ENCODE data around the gene TGM3. TPM values are rescaled to one million over a fixed set of nuclear protein-coding genes. Genes with fewer than 3 reads are reported as not detected.

TGM3 gene
- total and polyA plus RNA-seq, 4 donors = 0.41 to 1.5 (median 0.52) TPM

DNA sequence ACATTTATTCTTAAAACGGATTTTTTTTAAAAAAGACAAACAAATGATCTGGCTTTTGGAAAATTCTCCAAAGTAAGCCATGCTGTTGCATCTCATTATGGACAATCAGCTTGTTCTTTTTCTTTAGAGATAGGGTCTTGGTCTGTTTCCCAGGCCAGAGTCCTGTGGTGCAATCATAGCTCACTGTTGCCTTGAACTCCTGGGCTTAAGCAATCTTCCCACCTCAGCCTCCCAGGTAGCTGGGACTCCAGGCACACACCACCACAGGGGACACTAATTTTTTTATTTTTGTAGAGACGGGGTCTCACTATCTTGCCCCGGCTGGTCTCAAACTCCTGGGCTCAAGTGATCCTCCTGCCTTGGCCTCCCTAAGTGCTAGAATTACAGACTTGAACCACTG, 45.9 kb upstream of the TGM3 start:
- Histone ChIP-seq H3K27me3 (ENCODE audit: control insufficient read depth in 3 of 3, insufficient read depth in 3 of 3, low read length in 2 of 3) (no peaks in the 10 kb centered on the region), H3K36me3 (ENCODE audit: control insufficient read depth in 4 of 4, insufficient read depth in 4 of 4, low read length in 4 of 4) (no peaks in the 10 kb centered on the region), H3K9ac (ENCODE audit: insufficient read depth in 1 of 2, low read length in 2 of 2) (no peak overlapping the region), H3K27ac (ENCODE audit: low read depth in 1 of 2, low read length in 1 of 2) (no peak overlapping the region), H3K4me1 (ENCODE audit: control insufficient read depth in 5 of 5, insufficient read depth in 5 of 5, low read length in 5 of 5) (no peaks in the 10 kb centered on the region), H3K4me3 (no peak overlapping the region), H3K9me3 (ENCODE audit: control insufficient read depth in 4 of 4, insufficient read depth in 3 of 4, low read length in 3 of 4) (no peaks in the 10 kb centered on the region)
- WGBS, 2 donors = 81 to 91% methylated on average over 3 of the region's 3 CpGs
- TF ChIP-seq, protein P1, sequence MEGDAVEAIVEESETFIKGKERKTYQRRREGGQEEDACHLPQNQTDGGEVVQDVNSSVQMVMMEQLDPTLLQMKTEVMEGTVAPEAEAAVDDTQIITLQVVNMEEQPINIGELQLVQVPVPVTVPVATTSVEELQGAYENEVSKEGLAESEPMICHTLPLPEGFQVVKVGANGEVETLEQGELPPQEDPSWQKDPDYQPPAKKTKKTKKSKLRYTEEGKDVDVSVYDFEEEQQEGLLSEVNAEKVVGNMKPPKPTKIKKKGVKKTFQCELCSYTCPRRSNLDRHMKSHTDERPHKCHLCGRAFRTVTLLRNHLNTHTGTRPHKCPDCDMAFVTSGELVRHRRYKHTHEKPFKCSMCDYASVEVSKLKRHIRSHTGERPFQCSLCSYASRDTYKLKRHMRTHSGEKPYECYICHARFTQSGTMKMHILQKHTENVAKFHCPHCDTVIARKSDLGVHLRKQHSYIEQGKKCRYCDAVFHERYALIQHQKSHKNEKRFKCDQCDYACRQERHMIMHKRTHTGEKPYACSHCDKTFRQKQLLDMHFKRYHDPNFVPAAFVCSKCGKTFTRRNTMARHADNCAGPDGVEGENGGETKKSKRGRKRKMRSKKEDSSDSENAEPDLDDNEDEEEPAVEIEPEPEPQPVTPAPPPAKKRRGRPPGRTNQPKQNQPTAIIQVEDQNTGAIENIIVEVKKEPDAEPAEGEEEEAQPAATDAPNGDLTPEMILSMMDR (IDR thresholded peaks at IDR 0.05; ENCODE audit: control extremely low read depth, extremely low read depth) = no peak
- DNase-seq (no peak), ATAC-seq (ENCODE audit: insufficient read depth, low FRiP score) (no peak)

DNA sequence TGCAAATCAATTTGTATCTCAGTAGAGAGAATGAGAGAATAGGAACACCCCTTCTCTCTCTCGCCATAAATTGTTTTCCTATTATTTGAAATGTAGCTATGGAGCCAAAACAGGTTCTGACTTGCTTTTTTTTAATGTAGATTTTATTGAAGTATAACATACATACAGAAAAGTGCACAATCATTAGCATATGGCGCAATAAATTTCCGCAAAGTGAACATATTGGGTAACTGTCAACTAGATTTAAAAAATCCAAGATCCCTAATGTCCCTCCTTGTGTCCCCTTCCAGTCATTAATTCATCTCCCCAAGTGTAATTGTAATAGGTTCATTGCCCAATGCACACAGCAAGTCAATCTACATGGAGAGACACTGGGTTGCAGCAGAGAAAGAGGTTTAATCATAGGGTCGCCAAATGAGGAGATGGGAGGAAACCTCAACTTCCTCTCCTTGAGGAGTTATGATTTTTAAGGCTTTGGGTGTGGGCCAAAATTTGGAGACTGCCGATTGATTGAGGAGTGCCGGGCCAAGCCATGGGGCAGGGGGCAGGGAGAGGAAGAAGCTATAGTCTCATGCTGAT, 43.3 kb upstream of the TGM3 start:
- no peaks in the 10 kb centered on the region for H3K27me3 ChIP-seq (ENCODE audit: control insufficient read depth in 3 of 3, insufficient read depth in 3 of 3, low read length in 2 of 3)
- H3K9me3 ChIP-seq (ENCODE audit: control insufficient read depth in 4 of 4, insufficient read depth in 3 of 4, low read length in 3 of 4) = peaks cover 0 to 3% (median 0%) of the 10 kb centered on the region in 4 donors
- TF ChIP-seq, protein P1 (IDR thresholded peaks at IDR 0.05; ENCODE audit: control extremely low read depth, extremely low read depth) = no peak
- WGBS, 2 donors = 29 to 49% methylated on average over 6 of the region's 6 CpGs
- H3K4me3 ChIP-seq = no peak overlapping the region
- no peak overlapping the region for H3K27ac ChIP-seq (ENCODE audit: low read depth in 1 of 2, low read length in 1 of 2)
- H3K36me3 ChIP-seq (ENCODE audit: control insufficient read depth in 4 of 4, insufficient read depth in 4 of 4, low read length in 4 of 4) = no peaks in the 10 kb centered on the region
- ATAC-seq (ENCODE audit: insufficient read depth, low FRiP score) (no peak), DNase-seq (no peak)
- no peak overlapping the region for H3K9ac ChIP-seq (ENCODE audit: insufficient read depth in 1 of 2, low read length in 2 of 2)
- H3K4me1 ChIP-seq (ENCODE audit: control insufficient read depth in 5 of 5, insufficient read depth in 5 of 5, low read length in 5 of 5) = peaks cover 0 to 4% (median 0%) of the 10 kb centered on the region in 5 donors

DNA sequence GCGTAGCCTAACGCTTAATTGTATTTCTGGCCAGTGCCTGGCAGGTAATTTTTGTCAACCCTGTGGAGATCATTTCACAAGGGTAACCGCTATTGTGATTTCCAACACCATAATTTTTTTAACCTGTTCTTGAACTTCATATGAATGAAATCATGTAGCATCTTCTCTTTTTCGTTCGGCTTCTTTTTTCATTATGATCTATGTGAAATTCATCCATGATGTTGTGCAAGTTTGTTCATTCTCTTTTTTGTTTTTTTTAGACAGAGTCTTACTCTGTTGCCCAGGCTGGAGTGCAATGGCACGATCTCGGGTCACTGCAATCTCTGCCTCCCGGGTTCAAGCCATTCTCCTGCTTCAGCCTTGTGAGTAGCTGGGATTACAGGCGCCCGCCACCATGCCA, 42.5 kb upstream of the TGM3 start:
- WGBS, 2 donors = 78 to 87% methylated on average over 10 of the region's 10 CpGs
- Histone ChIP-seq H3K36me3 (ENCODE audit: control insufficient read depth in 4 of 4, insufficient read depth in 4 of 4, low read length in 4 of 4) (no peaks in the 10 kb centered on the region), H3K27me3 (ENCODE audit: control insufficient read depth in 3 of 3, insufficient read depth in 3 of 3, low read length in 2 of 3) (no peaks in the 10 kb centered on the region), H3K27ac (ENCODE audit: low read depth in 1 of 2, low read length in 1 of 2) (no peak overlapping the region), H3K4me3 (no peak overlapping the region), H3K9me3 (ENCODE audit: control insufficient read depth in 4 of 4, insufficient read depth in 3 of 4, low read length in 3 of 4) (peaks cover 0 to 3% (median 0%) of the 10 kb centered on the region in 4 donors), H3K4me1 (ENCODE audit: control insufficient read depth in 5 of 5, insufficient read depth in 5 of 5, low read length in 5 of 5) (peaks cover 0 to 4% (median 0%) of the 10 kb centered on the region in 5 donors), H3K9ac (ENCODE audit: insufficient read depth in 1 of 2, low read length in 2 of 2) (no peak overlapping the region)
- ATAC-seq (ENCODE audit: insufficient read depth, low FRiP score) = no peak
- no peak for DNase-seq
- TF ChIP-seq, protein P1 (IDR thresholded peaks at IDR 0.05; ENCODE audit: control extremely low read depth, extremely low read depth) = no peak

DNA sequence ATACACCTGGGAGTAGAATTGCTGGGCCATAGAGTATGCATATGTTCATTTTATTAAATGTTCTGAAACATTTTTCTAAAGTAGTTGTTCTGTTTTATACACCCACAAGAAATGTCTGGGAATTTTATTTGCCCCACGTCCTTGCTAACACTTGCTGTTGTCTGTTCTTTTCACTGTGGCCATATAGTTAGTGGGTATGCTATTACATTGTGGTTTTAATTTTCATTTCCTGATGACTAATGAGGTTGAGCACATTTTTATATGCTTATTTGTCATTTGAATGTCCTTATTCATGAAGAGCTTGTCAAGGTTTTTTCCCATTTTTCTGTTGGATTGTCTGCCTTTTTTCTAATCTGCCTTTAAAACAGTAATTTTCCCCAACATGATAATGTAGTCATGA, 41.5 kb upstream of the TGM3 start:
- no peak for ATAC-seq (ENCODE audit: insufficient read depth, low FRiP score)
- 74 to 86% methylated on average over 1 of the region's 1 CpG for WGBS, 2 donors

More for the DNA sequence above, 41.5 kb upstream of the TGM3 start:
- Histone ChIP-seq H3K9ac (ENCODE audit: insufficient read depth in 1 of 2, low read length in 2 of 2) (no peak overlapping the region), H3K4me3 (no peak overlapping the region), H3K9me3 (ENCODE audit: control insufficient read depth in 4 of 4, insufficient read depth in 3 of 4, low read length in 3 of 4) (peaks cover 0 to 3% (median 0%) of the 10 kb centered on the region in 4 donors), H3K27me3 (ENCODE audit: control insufficient read depth in 3 of 3, insufficient read depth in 3 of 3, low read length in 2 of 3) (no peaks in the 10 kb centered on the region), H3K36me3 (ENCODE audit: control insufficient read depth in 4 of 4, insufficient read depth in 4 of 4, low read length in 4 of 4) (no peaks in the 10 kb centered on the region), H3K27ac (ENCODE audit: low read depth in 1 of 2, low read length in 1 of 2) (no peak overlapping the region), H3K4me1 (ENCODE audit: control insufficient read depth in 5 of 5, insufficient read depth in 5 of 5, low read length in 5 of 5) (peaks cover 0 to 4% (median 0%) of the 10 kb centered on the region in 5 donors)
- no peak for DNase-seq
- TF ChIP-seq, protein P1 (IDR thresholded peaks at IDR 0.05; ENCODE audit: control extremely low read depth, extremely low read depth) = no peak
